AG04450 (cell line): ENCODE data around the gene LAYN. TPM values are rescaled to one million over a fixed set of nuclear protein-coding genes. Genes with fewer than 3 reads are reported as not detected.

Experiments used
- CTCF ChIA-PET: fragments of 300-600, 350-600 bp; formaldehyde crosslinking; extraction: SDS; loops from one replicate; lab custom pipeline; 2022; ENCODE audit warnings: antibody characterized with exemption, inconsistent platforms; lab: Charles Lee
- POLR2A ChIA-PET: fragments of 350-600 bp; formaldehyde crosslinking; extraction: SDS; loops from one replicate; lab custom pipeline; 2021; ENCODE audit warnings: antibody characterized with exemption, inconsistent platforms; lab: Yijun Ruan, JAX
- DNase-seq: peaks from one replicate; pipeline ENCODE4 v3.0.0-alpha.2; 2011; ENCODE audit warnings: low read depth, low spot score
- H3K27ac ChIP-seq: one replicate; pipeline ENCODE4 v1.5.1; 2012; ENCODE audit warnings: low read depth, low read length, control low read depth
- H3K27me3 ChIP-seq: one replicate; pipeline ENCODE4 v1.6.0; 2012; ENCODE audit warnings: low read length; ENCODE audit not compliant: control insufficient read depth, insufficient read depth
- H3K4me3 ChIP-seq: 2 replicates; pipeline ENCODE4 v1.5.1; 2011; ENCODE audit warnings: mild to moderate bottlenecking, low read depth, low read length, control low read depth
- H3K9me3 ChIP-seq: 2 replicates; pipeline ENCODE4 v1.5.1; 2012; ENCODE audit warnings: low read length; ENCODE audit not compliant: control insufficient read depth, insufficient read depth
- CTCF ChIP-seq: IDR thresholded peaks from 2 replicates; pipeline ENCODE4 v1.5.1; 2011; ENCODE audit warnings: low read depth, low read length, control low read depth, inconsistent platforms
- polyA minus RNA-seq: library from RNA; depleted of rRNA, polyadenylated mRNA; stranded (reverse); fragments of >200 nt; gene quantifications from 2 replicates; pipeline ENCODE4 v1.2.3, GENCODE V29; 2011; rRNA and poly(A)+ RNA removed
- polyA plus RNA-seq: library from polyadenylated mRNA; depleted of rRNA; stranded (reverse); fragments of >200 nt; gene quantifications from 2 replicates; pipeline ENCODE4 v1.2.3, GENCODE V29; 2011; rRNA removed

LAYN gene, protein sequence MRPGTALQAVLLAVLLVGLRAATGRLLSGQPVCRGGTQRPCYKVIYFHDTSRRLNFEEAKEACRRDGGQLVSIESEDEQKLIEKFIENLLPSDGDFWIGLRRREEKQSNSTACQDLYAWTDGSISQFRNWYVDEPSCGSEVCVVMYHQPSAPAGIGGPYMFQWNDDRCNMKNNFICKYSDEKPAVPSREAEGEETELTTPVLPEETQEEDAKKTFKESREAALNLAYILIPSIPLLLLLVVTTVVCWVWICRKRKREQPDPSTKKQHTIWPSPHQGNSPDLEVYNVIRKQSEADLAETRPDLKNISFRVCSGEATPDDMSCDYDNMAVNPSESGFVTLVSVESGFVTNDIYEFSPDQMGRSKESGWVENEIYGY
- polyA plus RNA-seq (110 and 119 TPM in 2 replicates), polyA minus RNA-seq (92.3 and 108 TPM in 2 replicates)

- ChIA-PET POLR2A (interaction anchor here (0.8 to 2.8 kb wide), 3 partner anchors 17 to 86 kb away, joined by 3 to 16 read pairs (median 3); no protein-coding TSS in a partner anchor), CTCF (no interaction called here)
- TF ChIP-seq CTCF = no peak
- peak within 1 kb of the TSS; percentile 92 for H3K27ac ChIP-seq
- no peak for DNase-seq
- H3K9me3 ChIP-seq = no peaks in the 10 kb centered on the region
- H3K27me3 ChIP-seq = no peaks in the 10 kb centered on the region
- peak within 1 kb of the TSS; percentile 74 for H3K4me3 ChIP-seq
Observed at GRCh38 chr11:111540114-111540936, at the start of gene LAYN. LAYN (plus strand) TSS chr11:111540720; CDS start chr11:111540844, 124 bp downstream.

- ChIA-PET POLR2A (interaction anchor here (0.7 kb wide), 1 partner anchor 31 kb away, joined by 3 read pairs; no protein-coding TSS in a partner anchor), CTCF (no interaction called here)
- H3K4me3 ChIP-seq = no peak overlapping the region
- TF ChIP-seq CTCF = no peak
- no peaks in the 10 kb centered on the region for H3K27me3 ChIP-seq
- DNase-seq = no peak
- H3K27ac ChIP-seq = no peak overlapping the region
- no peaks in the 10 kb centered on the region for H3K9me3 ChIP-seq
Observed at GRCh38 chr11:111494040-111494439, 46.5 kb upstream of the LAYN start.

- Histone ChIP-seq H3K27me3 (no peaks in the 10 kb centered on the region), H3K4me3 (no peak overlapping the region), H3K9me3 (no peaks in the 10 kb centered on the region), H3K27ac (no peak overlapping the region)
- ChIA-PET POLR2A (no interaction called here), CTCF (no interaction called here)
- TF ChIP-seq CTCF = no peak
- DNase-seq = no peak
Observed at GRCh38 chr11:111499483-111499882, 41.0 kb upstream of the LAYN start.

- ChIA-PET POLR2A (no interaction called here), CTCF (no interaction called here)
Observed at GRCh38 chr11:111500481-111500880, 40.0 kb upstream of the LAYN start.

More at GRCh38 chr11:111500481-111500880, 40.0 kb upstream of the LAYN start:
- H3K27ac ChIP-seq = no peak overlapping the region
- TF ChIP-seq CTCF = no peak
- H3K27me3 ChIP-seq = no peaks in the 10 kb centered on the region
- no peak for DNase-seq
- no peaks in the 10 kb centered on the region for H3K9me3 ChIP-seq
- H3K4me3 ChIP-seq = no peak overlapping the region
